ENCODE data around the gene DVL1. TPM values are rescaled to one million over a fixed set of nuclear protein-coding genes. Genes with fewer than 3 reads are reported as not detected.

Gene DVL1
- total RNA-seq, 1 donor from 2014 or later, result 55.0 TPM

- DNase-seq (ENCODE audit: low read depth) (no peak), FAIRE-seq (no peak)
- H3K9ac ChIP-seq (ENCODE audit: low read length), result no peak overlapping the region
- no peak overlapping the region for H3K4me3 ChIP-seq (ENCODE audit: insufficient read depth, low read depth, low read length)
- H3K27me3 ChIP-seq (ENCODE audit: insufficient read depth, low read length), result no peaks in the 10 kb centered on the region
- no peaks in the 10 kb centered on the region for H3K36me3 ChIP-seq (ENCODE audit: insufficient read depth, low read length)
- peaks cover 42% of the 10 kb centered on the region for H4K20me1 ChIP-seq (ENCODE audit: insufficient read depth, low read length)
- H3K4me1 ChIP-seq (ENCODE audit: insufficient read depth, low read length), result no peaks in the 10 kb centered on the region
- no peak overlapping the region for H3K27ac ChIP-seq (ENCODE audit: low read depth, low read length)
- TF ChIP-seq EZH2 (IDR thresholded peaks at IDR 0.05; ENCODE audit: insufficient read depth, low read length), result no peak
- TF ChIP-seq, protein P1, sequence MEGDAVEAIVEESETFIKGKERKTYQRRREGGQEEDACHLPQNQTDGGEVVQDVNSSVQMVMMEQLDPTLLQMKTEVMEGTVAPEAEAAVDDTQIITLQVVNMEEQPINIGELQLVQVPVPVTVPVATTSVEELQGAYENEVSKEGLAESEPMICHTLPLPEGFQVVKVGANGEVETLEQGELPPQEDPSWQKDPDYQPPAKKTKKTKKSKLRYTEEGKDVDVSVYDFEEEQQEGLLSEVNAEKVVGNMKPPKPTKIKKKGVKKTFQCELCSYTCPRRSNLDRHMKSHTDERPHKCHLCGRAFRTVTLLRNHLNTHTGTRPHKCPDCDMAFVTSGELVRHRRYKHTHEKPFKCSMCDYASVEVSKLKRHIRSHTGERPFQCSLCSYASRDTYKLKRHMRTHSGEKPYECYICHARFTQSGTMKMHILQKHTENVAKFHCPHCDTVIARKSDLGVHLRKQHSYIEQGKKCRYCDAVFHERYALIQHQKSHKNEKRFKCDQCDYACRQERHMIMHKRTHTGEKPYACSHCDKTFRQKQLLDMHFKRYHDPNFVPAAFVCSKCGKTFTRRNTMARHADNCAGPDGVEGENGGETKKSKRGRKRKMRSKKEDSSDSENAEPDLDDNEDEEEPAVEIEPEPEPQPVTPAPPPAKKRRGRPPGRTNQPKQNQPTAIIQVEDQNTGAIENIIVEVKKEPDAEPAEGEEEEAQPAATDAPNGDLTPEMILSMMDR (IDR thresholded peaks at IDR 0.05; ENCODE audit: insufficient read depth, low read depth, low read length), result no peak
- H3K4me2 ChIP-seq (ENCODE audit: low read length), result no peak overlapping the region
- Mint-ChIP-seq H3K4me3 (ENCODE audit: unreplicated experiment) (no peak overlapping the region), H3K36me3 (ENCODE audit: low read depth, unreplicated experiment) (no peaks in the 10 kb centered on the region), H3K27ac (ENCODE audit: unreplicated experiment) (no peak overlapping the region), H3K4me1 (ENCODE audit: low read depth, unreplicated experiment) (no peaks in the 10 kb centered on the region), H3K27me3 (ENCODE audit: low read depth, unreplicated experiment) (no peaks in the 10 kb centered on the region), H3K9me3 (ENCODE audit: unreplicated experiment) (no peaks in the 10 kb centered on the region)
- H2AFZ ChIP-seq (ENCODE audit: low read depth, low read length), result no peak overlapping the region
- H3K9me3 ChIP-seq (ENCODE audit: insufficient read depth, low read depth, low read length), result no peaks in the 10 kb centered on the region
- peaks cover 8% of the 10 kb centered on the region for H3K79me2 ChIP-seq (ENCODE audit: insufficient read depth, low read length)
Observed at GRCh38 chr1:1298861-1299685, 50.1 kb downstream of the DVL1 start.

- no peaks in the 10 kb centered on the region for H3K9me3 Mint-ChIP-seq (ENCODE audit: unreplicated experiment)
- DNase-seq (ENCODE audit: low read depth) (no peak), FAIRE-seq (no peak)
- Histone ChIP-seq H3K4me1 (ENCODE audit: insufficient read depth, low read length) (no peaks in the 10 kb centered on the region), H3K36me3 (ENCODE audit: insufficient read depth, low read length) (no peaks in the 10 kb centered on the region), H3K27me3 (ENCODE audit: insufficient read depth, low read length) (no peaks in the 10 kb centered on the region), H3K4me2 (ENCODE audit: low read length) (no peak overlapping the region), H3K9ac (ENCODE audit: low read length) (no peak overlapping the region), H3K27ac (ENCODE audit: low read depth, low read length) (no peak overlapping the region), H4K20me1 (ENCODE audit: insufficient read depth, low read length) (peaks cover 35% of the 10 kb centered on the region), H3K4me3 (ENCODE audit: insufficient read depth, low read depth, low read length) (no peak overlapping the region), H3K79me2 (ENCODE audit: insufficient read depth, low read length) (peaks cover 2% of the 10 kb centered on the region), H2AFZ (ENCODE audit: low read depth, low read length) (no peak overlapping the region), H3K9me3 (ENCODE audit: insufficient read depth, low read depth, low read length) (no peaks in the 10 kb centered on the region)
- no peak overlapping the region for H3K27ac Mint-ChIP-seq (ENCODE audit: unreplicated experiment)
- H3K36me3 Mint-ChIP-seq (ENCODE audit: low read depth, unreplicated experiment), result no peaks in the 10 kb centered on the region
- no peaks in the 10 kb centered on the region for H3K27me3 Mint-ChIP-seq (ENCODE audit: low read depth, unreplicated experiment)
- H3K4me1 Mint-ChIP-seq (ENCODE audit: low read depth, unreplicated experiment), result no peaks in the 10 kb centered on the region
- H3K4me3 Mint-ChIP-seq (ENCODE audit: unreplicated experiment), result no peak overlapping the region
- TF ChIP-seq EZH2 (IDR thresholded peaks at IDR 0.05; ENCODE audit: insufficient read depth, low read length), result no peak
- TF ChIP-seq, protein P1 (IDR thresholded peaks at IDR 0.05; ENCODE audit: insufficient read depth, low read depth, low read length), result no peak
Observed at GRCh38 chr1:1297802-1298424, 51.3 kb downstream of the DVL1 start.
